WTC11 (cell line): ENCODE measurements around the gene PIK3C2A. TPM values are rescaled to one million over a fixed set of nuclear protein-coding genes. Genes with fewer than 3 reads are reported as not detected.

Source experiments
- ATAC-seq: fragments of 200-7000 bp; cut with Tn5 transposase; 2 replicates; pipeline ENCODE4 v1.10.0; 2021; ENCODE audit warnings: mild to moderate bottlenecking, moderate library complexity
- CTCF ChIA-PET: fragments of 300-600 bp; sonication (Branson Sonifier 250); formaldehyde crosslinking; loops from one replicate; lab custom pipeline; 2021; ENCODE audit warnings: antibody characterized with exemption; lab: Charles Lee
- POLR2A ChIA-PET: fragments of 350-600 bp; sonication (Branson Sonifier 250); formaldehyde crosslinking; loops from one replicate; lab custom pipeline; 2021; ENCODE audit warnings: antibody characterized with exemption; lab: Charles Lee
- DNase-seq: peaks from one replicate; pipeline ENCODE4 v3.0.0; 2021; ENCODE audit warnings: low spot score
- H3K27ac Mint-ChIP-seq: 2 replicates; pipeline ENCODE4 v1.8.0; 2021; ENCODE audit warnings: mixed read lengths
- H3K27me3 Mint-ChIP-seq: 2 replicates; pipeline ENCODE4 v1.8.0; 2021; ENCODE audit warnings: low read depth, mild to moderate bottlenecking, moderate library complexity, mixed read lengths
- H3K36me3 Mint-ChIP-seq: 2 replicates; pipeline ENCODE4 v1.8.0; 2021; ENCODE audit warnings: mixed read lengths
- H3K4me1 Mint-ChIP-seq: 2 replicates; pipeline ENCODE4 v1.8.0; 2022; ENCODE audit warnings: mixed read lengths
- H3K4me3 Mint-ChIP-seq: 2 replicates; pipeline ENCODE4 v1.8.0; 2021; ENCODE audit warnings: mild to moderate bottlenecking, moderate library complexity, mixed read lengths
- H3K9me3 Mint-ChIP-seq: 2 replicates; pipeline ENCODE4 v1.8.0; 2021; ENCODE audit warnings: mixed read lengths
- AFF4 ChIP-seq: sonication (generic); formaldehyde crosslinking; IDR thresholded peaks from 2 replicates; pipeline ENCODE4 v1.8.1; 2023; ENCODE audit warnings: mild to moderate bottlenecking, missing genetic modification reagents, borderline replicate concordance
- AR ChIP-seq: fragments of 250-450 bp; sonication (Bioruptor Pico); IDR thresholded peaks from 2 replicates; pipeline ENCODE4 v1.9.0; 2021; ENCODE audit warnings: mild to moderate bottlenecking
- CBFB ChIP-seq: sonication (generic); formaldehyde crosslinking; IDR thresholded peaks from 2 replicates; pipeline ENCODE4 v1.8.1; 2022; ENCODE audit warnings: mild to moderate bottlenecking, low read depth, missing genetic modification reagents
- CTCF ChIP-seq: fragments of 200-600 bp; IDR thresholded peaks from 2 replicates; pipeline ENCODE4 v1.8.0; 2022; ENCODE audit warnings: antibody characterized with exemption
- E2F4 ChIP-seq: sonication (generic); formaldehyde crosslinking; IDR thresholded peaks from 2 replicates; pipeline ENCODE4 v1.8.1; 2022; ENCODE audit warnings: low read depth, mild to moderate bottlenecking, moderate library complexity, missing genetic modification reagents, borderline replicate concordance
- EMX1 ChIP-seq: fragments of 250-450 bp; sonication (Bioruptor Pico); IDR thresholded peaks from 2 replicates; pipeline ENCODE4 v1.8.0; 2021; ENCODE audit warnings: mild to moderate bottlenecking
- ERG ChIP-seq: fragments of 250-450 bp; sonication (Bioruptor Pico); IDR thresholded peaks from 2 replicates; pipeline ENCODE4 v1.8.0; 2021; ENCODE audit warnings: mild to moderate bottlenecking
- ESRRA ChIP-seq: sonication (generic); formaldehyde crosslinking; IDR thresholded peaks from 2 replicates; pipeline ENCODE4 v1.8.1; 2022; ENCODE audit warnings: mild to moderate bottlenecking, missing genetic modification reagents, borderline replicate concordance
- GTF2I ChIP-seq: fragments of 250-450 bp; sonication (Bioruptor Pico); conservative IDR thresholded peaks from 2 replicates; pipeline ENCODE4 v1.4.0; 2021; ENCODE audit warnings: mild to moderate bottlenecking
- PREB ChIP-seq: sonication (generic); formaldehyde crosslinking; IDR thresholded peaks from 2 replicates; pipeline ENCODE4 v1.8.1; 2022; ENCODE audit warnings: mild to moderate bottlenecking, missing genetic modification reagents, moderate library complexity, borderline replicate concordance
- SMAD4 ChIP-seq: sonication (generic); formaldehyde crosslinking; IDR thresholded peaks from 2 replicates; pipeline ENCODE4 v1.8.0; 2022; ENCODE audit warnings: mild to moderate bottlenecking, missing genetic modification reagents
- SOX15 ChIP-seq: fragments of 250-450 bp; sonication (Bioruptor Pico); IDR thresholded peaks from 2 replicates; pipeline ENCODE4 v1.9.0; 2021; ENCODE audit warnings: mild to moderate bottlenecking
- TEAD1 ChIP-seq: sonication (generic); formaldehyde crosslinking; IDR thresholded peaks from 2 replicates; pipeline ENCODE4 v1.8.0; 2022; ENCODE audit warnings: mild to moderate bottlenecking, missing genetic modification reagents
- TEAD4 ChIP-seq: sonication (generic); formaldehyde crosslinking; IDR thresholded peaks from 2 replicates; pipeline ENCODE4 v1.8.0; 2022; ENCODE audit warnings: mild to moderate bottlenecking, missing genetic modification reagents
- USF1 ChIP-seq: sonication (generic); formaldehyde crosslinking; IDR thresholded peaks from 2 replicates; pipeline ENCODE4 v1.8.0; 2022; ENCODE audit warnings: mild to moderate bottlenecking, missing genetic modification reagents
- USF2 ChIP-seq: sonication (generic); formaldehyde crosslinking; IDR thresholded peaks from 2 replicates; pipeline ENCODE4 v1.8.1; 2023; ENCODE audit warnings: mild to moderate bottlenecking, missing genetic modification reagents, moderate library complexity
- ZNF263 ChIP-seq: sonication (generic); formaldehyde crosslinking; IDR thresholded peaks from 2 replicates; pipeline ENCODE4 v1.8.1; 2022; ENCODE audit warnings: low read depth, mild to moderate bottlenecking, moderate library complexity, missing genetic modification reagents
- ZNF396 ChIP-seq: fragments of 250-450 bp; sonication (Bioruptor Pico); IDR thresholded peaks from 2 replicates; pipeline ENCODE4 v1.8.0; 2021; ENCODE audit warnings: mild to moderate bottlenecking, moderate library complexity, borderline replicate concordance
- ZSCAN18 ChIP-seq: fragments of 250-450 bp; sonication (Bioruptor Pico); IDR thresholded peaks from 2 replicates; pipeline ENCODE4 v2.1.2; 2022; ENCODE audit warnings: mild to moderate bottlenecking, moderate library complexity
- total RNA-seq: library from RNA; stranded (reverse); gene quantifications from 3 replicates; pipeline ENCODE4 v1.2.3, GENCODE V29; 2021

Gene PIK3C2A
- total RNA-seq, 1 experiment from 2014 or later = 105 TPM

- TF ChIP-seq AFF4 (no peak), GTF2I (CRISPR knock-in tag) (no peak), PREB (CRISPR knock-in tag) (no peak), ZNF263 (no peak), CTCF (no peak), USF1 (no peak), TEAD1 (CRISPR knock-in tag) (no peak), TEAD4 (CRISPR knock-in tag) (no peak), SMAD4 (CRISPR knock-in tag) (no peak), EMX1 (CRISPR knock-in tag) (no peak), AR (CRISPR knock-in tag) (no peak), ZNF396 (CRISPR knock-in tag) (no peak), ERG (no peak)
Observed at GRCh38 chr11:17169876-17170275, 37.9 kb downstream of the PIK3C2A start (continued).

GRCh38 chr11:17165247-17165890 is 42.4 kb downstream of the PIK3C2A start:
- no peak for ATAC-seq
- Mint-ChIP-seq H3K27me3 (no peaks in the 10 kb centered on the region), H3K4me1 (peaks cover 26% of the 10 kb centered on the region), H3K27ac (peak overlapping the region; percentile 37; the same call in 1 of the 2 replicates), H3K9me3 (no peaks in the 10 kb centered on the region), H3K36me3 (peaks cover 25% of the 10 kb centered on the region), H3K4me3 (no peak overlapping the region)
- DNase-seq = no peak
- ChIA-PET CTCF (interaction anchor here (0.6 kb wide), 1 partner anchor 9 kb away, joined by 3 read pairs; no protein-coding TSS in a partner anchor), POLR2A (no interaction called here)
- TF ChIP-seq USF2 (CRISPR knock-in tag) (no peak), SOX15 (CRISPR knock-in tag) (no peak), ESRRA (CRISPR knock-in tag) (no peak), EMX1 (CRISPR knock-in tag) (no peak), ZSCAN18 (CRISPR knock-in tag) (no peak), E2F4 (no peak), CBFB (no peak)
